ENCODE results near the gene ADCY5. TPM values are rescaled to one million over a fixed set of nuclear protein-coding genes. Genes with fewer than 3 reads are reported as not detected.

The ADCY5 gene
- total RNA-seq, 4 donors from 2014 or later = 119 to 251 (median 185) TPM

- Histone ChIP-seq H3K27ac (peak overlapping the region; percentile 92 to 99 (median 92)), H3K4me1 (peaks cover 14 to 97% (median 30%) of the 10 kb centered on the region in 3 donors), H3K27me3 (no peaks in the 10 kb centered on the region), H3K9me3 (no peaks in the 10 kb centered on the region), H3K36me3 (no peaks in the 10 kb centered on the region), H3K4me3 (no peak overlapping the region)
- TF ChIP-seq EP300 (IDR thresholded peaks at IDR 0.05) (no peak), POLR2AphosphoS5 (IDR thresholded peaks at IDR 0.05) (no peak), POLR2A (IDR thresholded peaks at IDR 0.05) (no peak), CTCF (IDR thresholded peaks at IDR 0.05) (no peak)
- no CpG with 5 or more reads among the region's 4 CpGs for WGBS, 2 donors (ENCODE audit: low coverage in 1 of 2)
- no peak for ATAC-seq
Measured at GRCh38 chr3:123392871-123393620, 55.8 kb downstream of the ADCY5 start.

DNA sequence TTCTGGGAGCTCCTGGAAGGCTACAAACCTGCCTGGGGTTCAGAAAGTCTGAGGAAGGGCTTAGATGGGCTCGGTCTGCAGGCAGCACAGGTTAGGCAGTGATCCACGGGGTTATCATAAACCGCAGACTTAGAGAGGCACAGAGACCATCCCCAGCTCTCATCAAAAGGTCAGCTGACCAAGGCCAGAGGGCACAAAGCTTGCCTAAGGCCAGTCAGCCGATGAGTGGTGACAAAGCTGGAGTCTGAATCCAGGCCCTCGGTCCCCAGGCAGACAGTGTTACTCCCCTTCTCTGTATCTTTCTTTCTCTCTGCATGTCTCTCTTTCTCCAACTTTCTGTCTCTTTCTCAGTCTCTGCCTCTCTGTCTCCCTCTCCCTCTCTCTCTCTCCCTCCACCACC is 56.5 kb downstream of the ADCY5 start:
- ATAC-seq = no peak
- no peaks in the 10 kb centered on the region for H3K9me3 ChIP-seq
- peaks cover 14 to 97% (median 32%) of the 10 kb centered on the region in 3 donors for H3K4me1 ChIP-seq
- no peak overlapping the region for H3K4me3 ChIP-seq
- 37 to 54% methylated on average over 4 to 5 of the region's 5 CpGs for whole genome bisulfite sequencing, 2 donors (ENCODE audit: low coverage in 1 of 2)
- no peaks in the 10 kb centered on the region for H3K36me3 ChIP-seq
- TF ChIP-seq POLR2AphosphoS5 (IDR thresholded peaks at IDR 0.05) (no peak), EP300 (IDR thresholded peaks at IDR 0.05) (no peak), POLR2A (IDR thresholded peaks at IDR 0.05) (no peak), CTCF (IDR thresholded peaks at IDR 0.05) (no peak)
- no peaks in the 10 kb centered on the region for H3K27me3 ChIP-seq
- peak overlapping the region; percentile 92 to 99 (median 92) for H3K27ac ChIP-seq

DNA sequence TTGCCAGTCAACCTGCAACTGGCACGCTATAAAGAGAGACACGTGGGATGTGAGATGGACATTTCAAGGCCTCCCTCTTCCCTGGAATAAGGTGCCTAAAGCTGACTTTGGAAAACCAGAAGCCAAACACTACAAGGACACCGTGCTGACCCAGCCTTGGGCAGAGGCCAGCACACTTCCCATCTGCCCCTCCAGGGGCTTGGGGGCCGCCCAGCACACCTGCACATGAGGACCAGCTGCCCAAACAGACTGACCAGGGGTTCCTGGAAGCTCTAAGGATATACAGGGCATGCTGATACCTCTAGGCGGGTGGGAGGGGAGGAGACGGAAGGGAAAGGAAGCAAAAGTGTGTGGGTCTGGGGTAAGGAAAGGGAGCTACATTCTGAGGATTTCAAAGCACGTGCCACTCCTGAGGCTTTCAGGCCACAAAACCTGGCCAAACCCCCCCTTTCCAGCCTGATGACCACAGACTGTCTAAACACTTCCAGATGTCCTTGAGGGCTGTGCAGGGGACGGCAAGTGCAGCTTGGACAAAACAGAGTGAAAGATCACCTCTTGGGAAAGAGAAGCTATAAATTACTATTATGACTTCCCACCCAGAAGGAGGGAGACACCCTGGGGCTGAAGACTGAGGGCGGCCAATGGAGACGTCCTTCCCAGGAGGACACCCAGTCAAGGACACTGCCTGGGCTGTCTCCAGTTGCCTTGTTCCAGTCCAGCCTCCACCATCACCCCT is 57.9 kb downstream of the ADCY5 start:
- WGBS, 2 donors (ENCODE audit: low coverage in 1 of 2) = 33 to 47% methylated on average over 4 to 7 of the region's 10 CpGs
- peak; percentile 52 for ATAC-seq
- no peaks in the 10 kb centered on the region for H3K27me3 ChIP-seq
- no peaks in the 10 kb centered on the region for H3K36me3 ChIP-seq
- H3K4me1 ChIP-seq = peaks cover 20 to 99% (median 43%) of the 10 kb centered on the region in 3 donors
- no peaks in the 10 kb centered on the region for H3K9me3 ChIP-seq
- TF ChIP-seq EP300 (IDR thresholded peaks at IDR 0.05) (no peak), POLR2AphosphoS5 (IDR thresholded peaks at IDR 0.05) (peak; percentile 68), POLR2A (IDR thresholded peaks at IDR 0.05) (no peak), CTCF (IDR thresholded peaks at IDR 0.05) (no peak)
- peak overlapping the region; percentile 92 to 99 (median 92) for H3K27ac ChIP-seq
- H3K4me3 ChIP-seq = no peak overlapping the region

DNA sequence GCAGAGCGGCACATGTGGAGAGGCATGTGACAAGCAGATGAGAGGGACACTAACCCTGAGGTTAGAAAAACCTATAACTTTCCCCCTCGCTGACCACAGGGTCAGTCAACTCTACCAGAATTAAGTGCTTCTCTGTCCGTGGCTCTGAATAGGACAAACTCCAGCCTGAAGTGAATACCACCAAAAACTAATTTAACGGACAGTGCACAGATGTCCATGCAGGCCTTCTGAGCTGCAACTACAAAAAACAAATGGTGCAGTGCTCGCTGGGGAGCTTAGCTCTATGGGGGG is 59.3 kb downstream of the ADCY5 start:
- H3K27me3 ChIP-seq = no peaks in the 10 kb centered on the region
- H3K36me3 ChIP-seq = no peaks in the 10 kb centered on the region
- peak overlapping the region; percentile 92 to 99 (median 92) for H3K27ac ChIP-seq
- peaks cover 27 to 100% (median 51%) of the 10 kb centered on the region in 3 donors for H3K4me1 ChIP-seq
- TF ChIP-seq POLR2AphosphoS5 (IDR thresholded peaks at IDR 0.05) = no peak
- no peak for TF ChIP-seq CTCF (IDR thresholded peaks at IDR 0.05)
- TF ChIP-seq POLR2A (IDR thresholded peaks at IDR 0.05) = no peak
- no peak for TF ChIP-seq EP300 (IDR thresholded peaks at IDR 0.05)
- H3K9me3 ChIP-seq = no peaks in the 10 kb centered on the region
- ATAC-seq = no peak
- 61% methylated on average over 5 of the region's 5 CpGs; no CpG with 5 or more reads in 1 of the 2 donors for WGBS, 2 donors (ENCODE audit: low coverage in 1 of 2)
- H3K4me3 ChIP-seq = no peak overlapping the region
